GM18505 (cell line): ENCODE results near the gene TBC1D22A.
"Not testable (repeated sequence)": the region's sequence is repeated elsewhere in the genome, so short reads cannot be mapped to it uniquely, and the experiment has no call there.

Source experiments
- ATAC-seq: cut with Tn5 transposase; IDR thresholded peaks from one replicate; pipeline ENCODE4 v1.9.1; 2021; ENCODE audit not compliant: unreplicated experiment
- POLR2A ChIP-seq: IDR thresholded peaks from 4 replicates; pipeline ENCODE4 v1.6.1; 2011; ENCODE audit warnings: borderline replicate concordance; ENCODE audit not compliant: insufficient read depth, insufficient read length; ENCODE audit errors: extremely low read depth

TBC1D22A gene

DNA sequence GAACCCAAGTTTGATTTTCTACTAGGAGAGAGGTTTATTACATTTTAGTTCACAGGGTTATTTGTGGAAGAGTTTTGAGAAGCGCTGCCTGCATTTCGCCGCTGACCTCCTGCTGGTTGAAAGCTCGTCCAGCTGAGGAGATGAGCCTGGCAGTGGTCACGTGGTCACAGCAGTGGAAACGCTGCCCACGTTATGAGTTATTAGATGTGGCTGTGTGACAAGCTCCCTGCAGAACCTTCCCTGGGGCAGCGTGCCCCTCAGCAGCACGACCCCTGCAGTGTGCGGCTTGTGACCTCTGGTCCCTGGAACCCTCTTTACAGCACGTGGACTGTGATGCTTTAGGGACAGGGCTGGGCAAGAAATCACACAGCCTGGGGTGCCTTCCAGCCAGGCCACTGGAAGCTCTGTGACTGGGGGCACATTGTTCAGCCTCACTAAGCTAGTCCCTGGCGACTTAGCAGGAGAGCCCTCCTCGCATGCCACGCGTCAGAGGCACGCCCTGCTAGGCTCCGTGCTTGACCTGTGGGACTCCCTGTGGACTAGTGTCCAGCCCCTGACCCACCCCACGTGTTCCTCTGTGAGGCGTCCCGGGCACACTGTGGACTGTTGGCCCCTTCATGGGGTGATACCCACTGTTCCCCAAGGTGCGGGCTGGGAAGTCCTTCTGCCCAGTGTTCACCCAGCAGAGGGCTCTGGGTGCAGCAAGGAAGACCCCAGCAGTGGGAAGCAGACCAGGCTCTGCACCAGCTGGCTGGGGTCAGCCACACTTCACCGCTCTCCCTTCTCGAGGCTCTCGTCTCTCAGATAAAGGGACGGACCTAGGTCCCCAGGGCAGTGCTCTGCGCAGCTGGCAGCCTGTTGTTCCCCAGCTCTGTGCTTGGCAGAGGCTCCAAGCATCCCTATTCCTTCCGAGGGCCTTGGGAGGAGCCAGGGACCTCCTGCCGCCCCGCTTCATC lies 349.5 kb downstream of the TBC1D22A start:
- no peak for TF ChIP-seq POLR2A
- ATAC-seq = no peak

DNA sequence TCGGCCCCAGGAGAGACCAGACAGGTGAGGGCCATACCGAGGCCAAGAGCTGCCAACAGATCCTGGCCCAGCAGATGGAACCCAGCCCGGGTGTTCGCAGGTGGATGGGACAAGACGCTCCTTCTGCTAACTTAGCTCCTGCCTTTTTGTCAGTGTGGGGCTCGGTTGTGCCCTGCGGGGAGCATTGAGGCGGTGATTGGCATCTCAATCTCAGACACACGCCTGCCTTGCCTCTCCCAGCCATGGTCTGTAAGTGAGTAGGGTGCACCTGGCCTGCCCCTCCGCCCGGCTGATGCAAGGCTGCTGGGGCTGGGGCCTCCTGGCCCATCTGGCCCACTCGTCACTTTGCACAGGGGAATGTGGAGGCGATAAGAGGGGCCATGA lies 350.1 kb downstream of the TBC1D22A start:
- no peak for ATAC-seq
- TF ChIP-seq POLR2A = no peak

DNA sequence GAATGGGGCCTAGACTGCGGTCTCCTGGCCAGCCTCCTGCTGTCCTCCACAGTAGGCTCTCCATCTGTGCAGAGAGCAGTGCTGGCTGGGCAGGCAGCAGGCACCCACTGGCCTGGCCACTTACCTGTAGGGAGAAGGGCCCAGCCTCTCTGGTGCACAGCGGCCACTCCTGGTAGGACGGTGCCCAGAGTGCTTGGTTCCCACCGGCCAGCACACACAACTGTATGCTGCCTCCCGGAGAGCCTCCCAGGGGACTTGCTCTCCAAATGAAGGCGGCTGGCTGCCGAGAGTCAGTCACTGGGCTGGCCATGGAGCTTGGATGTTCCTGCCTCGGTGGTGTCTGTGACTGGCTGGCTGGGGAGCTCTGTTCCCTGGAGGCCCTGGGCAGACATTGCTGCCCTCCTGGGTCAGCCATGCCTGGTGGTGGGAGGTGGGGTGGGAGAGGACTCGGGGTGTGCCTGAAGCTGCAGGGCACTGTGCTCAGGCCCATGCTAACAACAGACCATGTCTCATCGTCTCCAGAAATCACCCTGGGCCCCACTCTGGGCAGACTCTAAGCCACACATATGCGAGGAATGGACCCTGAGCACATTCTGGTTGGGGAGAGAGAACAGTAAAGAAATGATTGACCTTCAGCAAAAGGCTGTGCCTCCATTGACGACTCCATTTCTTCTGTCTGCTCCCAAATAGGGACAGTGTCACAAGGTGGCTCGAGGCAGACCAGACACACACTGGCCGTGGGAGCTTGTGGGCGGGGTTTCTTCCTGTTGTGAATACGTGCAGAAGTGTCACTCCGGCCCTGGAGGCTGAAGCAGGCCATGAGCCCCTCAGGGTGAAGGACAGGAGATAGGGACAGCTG lies 350.8 kb downstream of the TBC1D22A start:
- no peak for TF ChIP-seq POLR2A
- no peak for ATAC-seq

DNA sequence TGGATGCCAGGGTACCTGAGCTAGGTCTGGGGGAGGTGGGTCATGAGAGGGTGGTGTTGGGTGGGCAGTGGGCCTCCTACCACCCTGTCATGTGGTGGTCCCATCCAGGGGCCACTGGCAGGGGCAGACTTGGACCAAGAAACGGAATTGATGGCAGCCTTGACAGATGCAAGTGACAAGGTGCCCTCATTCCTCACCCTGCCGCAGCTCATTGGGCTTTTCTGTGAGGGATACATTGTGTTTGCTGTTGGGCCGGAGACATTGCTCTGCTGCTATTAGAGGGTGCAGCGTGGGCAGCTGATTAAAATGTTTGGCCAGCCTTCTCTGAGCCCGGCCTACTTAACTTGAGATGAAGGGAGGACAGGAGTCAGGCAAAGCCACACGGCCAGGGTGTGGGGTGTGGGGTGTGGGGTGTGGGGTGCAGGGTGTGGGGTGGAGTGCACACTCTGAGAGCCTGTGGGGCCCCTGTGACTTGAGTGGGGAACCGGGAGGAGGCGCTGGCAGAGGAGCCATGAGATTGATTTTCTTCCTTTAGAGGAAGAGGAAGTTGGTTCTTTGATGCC lies 351.5 kb downstream of the TBC1D22A start:
- TF ChIP-seq POLR2A = no peak
- no peak for ATAC-seq

DNA sequence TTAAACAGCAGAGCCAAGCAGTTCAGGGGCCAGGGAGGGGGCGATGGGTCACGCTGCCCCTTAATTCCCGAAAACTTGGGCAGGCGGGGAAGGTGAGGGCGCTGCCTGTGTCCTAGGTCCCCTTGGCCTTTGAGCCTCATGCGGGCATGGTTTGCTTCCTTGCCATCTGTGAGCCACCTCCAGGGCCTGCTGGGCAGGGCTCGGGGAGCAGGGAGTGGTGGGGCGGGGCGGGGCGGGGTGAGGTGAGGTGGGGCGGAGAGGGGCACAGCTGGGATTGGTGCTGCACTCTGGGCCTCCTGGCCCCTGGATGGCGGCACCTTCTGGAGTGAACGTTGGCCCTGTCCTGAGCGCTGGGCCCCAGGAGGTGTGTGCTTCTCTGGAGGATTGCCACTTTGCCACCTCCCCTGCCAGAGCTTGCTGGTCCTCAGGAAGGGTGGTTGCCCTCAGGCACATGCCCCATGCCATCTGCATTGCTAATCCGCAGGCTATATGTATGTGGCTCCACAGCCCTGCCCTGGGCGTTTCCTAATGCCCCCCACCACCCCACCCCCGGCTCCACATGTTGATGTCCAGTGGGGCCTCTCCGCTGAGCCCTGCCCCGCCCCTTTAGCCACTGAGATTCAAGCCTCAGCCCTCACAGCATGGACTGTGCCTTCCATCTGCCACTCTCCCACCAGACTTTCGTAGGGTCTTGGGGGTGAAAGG lies 352.5 kb downstream of the TBC1D22A start:
- no peak for ATAC-seq

DNA sequence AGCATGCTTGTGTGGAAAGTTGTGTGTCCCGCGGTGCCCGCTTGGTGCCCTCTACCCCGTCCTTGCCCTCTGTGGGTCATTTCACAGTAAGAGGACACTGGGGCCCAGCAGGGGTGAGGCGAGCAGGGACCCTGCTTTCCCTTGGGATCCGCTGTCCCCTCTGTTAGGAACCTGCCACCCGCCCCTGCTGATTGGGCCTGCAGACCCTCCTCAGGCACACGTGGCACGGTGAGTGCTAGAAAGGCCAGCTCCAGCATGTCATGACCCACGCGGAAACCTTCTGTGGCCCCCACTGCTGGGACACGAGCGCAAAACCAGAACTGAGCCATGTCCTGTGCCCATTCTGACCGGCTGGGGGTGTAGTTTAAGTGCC lies 353.1 kb downstream of the TBC1D22A start:
- no peak for ATAC-seq
- TF ChIP-seq POLR2A = no peak

More for the DNA sequence above, 352.5 kb downstream of the TBC1D22A start:
- TF ChIP-seq POLR2A = no peak

DNA sequence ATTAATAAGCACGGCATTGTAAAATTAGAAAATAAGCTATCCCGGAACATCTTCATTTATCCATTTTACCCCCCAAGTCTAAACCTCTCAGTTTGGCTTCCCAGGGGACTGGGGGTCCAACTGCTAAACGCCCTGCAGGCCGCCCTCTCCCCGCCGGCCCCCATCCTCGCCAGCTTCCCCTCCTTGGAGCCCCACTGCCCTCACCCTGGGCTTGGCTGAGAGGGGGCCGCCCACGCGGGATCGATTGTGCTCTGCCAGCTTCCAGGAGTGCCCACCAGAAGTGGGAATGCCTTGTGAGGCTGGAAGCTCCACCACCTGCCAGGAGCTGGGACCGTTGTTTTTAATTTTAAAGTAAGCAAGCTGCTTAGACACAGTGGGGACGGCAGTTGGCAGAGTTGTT lies 353.5 kb downstream of the TBC1D22A start:
- no peak for TF ChIP-seq POLR2A
- no peak for ATAC-seq

DNA sequence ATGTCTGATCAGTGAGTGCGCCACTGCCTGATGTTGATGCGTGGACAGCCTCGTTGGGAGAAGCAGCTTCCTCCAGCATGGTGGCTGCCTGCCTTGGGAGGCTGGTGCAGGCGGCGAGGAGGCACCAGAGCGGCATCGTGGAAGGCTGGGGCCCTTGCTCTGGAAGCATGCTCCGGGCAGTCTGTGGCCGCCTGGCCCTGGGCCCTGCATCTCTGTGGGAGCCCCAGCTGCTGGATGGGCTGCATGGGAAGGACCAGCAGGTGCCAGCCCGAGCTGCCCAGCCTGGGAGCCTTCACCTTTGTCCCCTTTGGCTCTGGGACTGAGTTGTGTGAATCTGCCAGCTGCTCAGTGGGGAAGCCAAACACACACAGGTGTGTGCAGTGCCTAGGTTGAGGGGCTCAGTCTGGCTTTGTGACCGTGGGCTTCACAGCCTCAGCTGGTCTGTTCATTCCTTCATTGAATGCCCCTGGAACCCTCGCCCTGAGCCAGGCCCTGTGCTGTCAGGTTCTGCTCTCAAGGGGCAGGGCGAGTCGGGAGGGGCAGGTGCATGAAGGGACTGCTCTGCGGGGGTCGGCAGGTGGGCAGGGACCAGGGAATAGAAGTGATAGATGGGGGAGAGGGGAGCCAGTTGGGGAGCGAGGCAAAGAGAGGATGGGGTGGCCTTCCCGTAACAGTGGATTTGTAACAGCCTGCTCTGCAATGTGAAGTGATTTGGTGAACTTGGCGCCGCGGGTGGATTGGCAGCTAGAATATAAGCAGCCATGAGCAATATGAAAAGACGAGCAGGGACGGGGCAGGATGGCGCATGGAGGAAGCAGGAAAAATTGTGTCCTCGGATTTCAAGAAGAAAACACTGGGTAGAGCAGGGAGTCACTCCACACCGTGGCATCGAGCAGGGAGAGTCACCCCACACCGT lies 354.2 kb downstream of the TBC1D22A start:
- TF ChIP-seq POLR2A = no peak
- no peak for ATAC-seq

DNA sequence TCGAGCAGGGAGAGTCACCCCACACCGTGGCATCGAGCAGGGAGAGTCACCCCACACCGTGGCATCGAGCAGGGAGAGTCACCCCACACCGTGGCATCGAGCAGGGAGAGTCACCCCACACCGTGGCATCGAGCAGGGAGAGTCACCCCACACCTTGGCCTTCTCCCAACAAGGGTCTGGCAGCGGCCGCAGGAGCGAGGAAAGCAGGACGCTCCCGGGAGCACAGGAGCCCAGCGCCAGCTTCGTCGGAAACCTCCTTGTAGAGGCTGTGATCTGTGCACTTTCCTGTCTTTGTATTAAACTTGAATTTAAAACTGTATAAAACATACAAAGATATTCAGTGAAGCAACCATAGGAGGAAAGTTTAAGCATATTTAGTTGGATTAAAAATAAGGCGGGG lies 355.0 kb downstream of the TBC1D22A start:
- not testable (repeated sequence) for ATAC-seq

DNA sequence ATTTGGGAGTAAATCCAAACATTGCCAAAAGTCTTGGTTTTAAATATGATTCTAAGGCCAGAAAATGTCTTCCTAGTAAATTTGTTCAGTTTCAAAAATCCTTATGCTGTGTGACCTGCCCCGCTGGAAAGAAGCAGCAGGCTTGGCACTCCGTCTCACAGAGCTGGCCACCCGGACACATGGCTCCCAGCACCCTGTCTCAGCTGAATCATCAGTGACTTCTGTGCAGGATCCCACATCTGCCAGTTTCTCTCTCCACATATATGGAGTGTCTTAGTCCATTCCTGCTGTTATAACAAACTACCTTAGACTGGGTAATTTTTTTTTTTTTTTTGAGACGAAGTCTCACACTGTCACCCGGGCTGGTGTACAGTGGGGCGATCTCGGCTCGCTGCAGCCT lies 356.7 kb downstream of the TBC1D22A start:
- ATAC-seq = no peak
- no peak for TF ChIP-seq POLR2A

DNA sequence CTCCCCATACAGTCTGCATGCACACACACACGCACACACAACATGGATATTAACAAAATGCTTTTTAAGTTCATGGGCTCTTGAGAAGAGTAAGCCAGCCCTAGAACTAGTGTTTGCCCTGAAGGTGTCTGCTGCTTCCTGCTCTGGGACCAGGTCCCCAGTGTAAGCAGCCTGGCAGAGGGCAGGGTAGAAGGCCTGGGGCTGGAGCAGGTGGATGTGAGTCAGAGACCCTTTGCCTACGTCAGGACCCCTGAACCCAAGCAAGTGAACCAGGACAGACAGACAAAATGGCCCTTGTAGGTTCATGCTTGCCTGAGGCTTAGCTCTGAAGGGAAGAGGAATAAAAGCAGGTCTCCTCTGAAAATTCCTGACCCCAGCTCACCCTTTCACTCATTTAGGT lies 357.9 kb downstream of the TBC1D22A start:
- no peak for TF ChIP-seq POLR2A
- ATAC-seq = no peak

DNA sequence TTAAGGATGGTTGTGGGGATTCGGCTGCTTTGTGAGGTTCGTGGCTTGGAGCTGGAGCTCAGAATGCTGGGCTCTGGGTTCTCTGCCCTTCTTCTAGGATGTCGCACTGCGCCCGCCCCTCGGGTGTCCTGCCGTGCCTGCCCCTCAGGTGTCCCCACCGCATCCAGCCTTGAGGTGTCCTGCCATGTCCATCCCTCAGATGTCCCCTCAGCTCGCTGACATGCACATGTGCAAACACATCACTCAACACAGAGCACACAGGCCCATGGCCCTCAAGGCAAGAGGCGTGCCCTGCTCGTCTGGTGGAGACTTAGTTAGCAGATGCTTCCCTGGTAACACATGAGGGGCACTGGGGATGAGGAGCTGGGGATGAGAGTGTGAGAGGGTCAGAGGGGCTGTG lies 359.3 kb downstream of the TBC1D22A start:
- no peak for ATAC-seq
- no peak for TF ChIP-seq POLR2A
